ENCODE measurements around the gene CYP4F22. TPM values are rescaled to one million over a fixed set of nuclear protein-coding genes. Genes with fewer than 3 reads are reported as not detected.

CYP4F22 gene
- total RNA-seq, 1 experiment from 2014 or later, result not detected

GRCh38 chr19:15475169-15475568 lies 33.2 kb upstream of the CYP4F22 start:
- ChIA-PET CTCF (no interaction called here), POLR2A (ENCODE audit: unreplicated experiment) (no interaction called here)
- Histone ChIP-seq H3K27me3 (ENCODE audit: insufficient read depth, low read depth) (no peaks in the 10 kb centered on the region), H3K9me2 (ENCODE audit: insufficient read depth) (no peaks in the 10 kb centered on the region), H3K4me1 (replicated peaks; ENCODE audit: insufficient read depth) (no peaks in the 10 kb centered on the region), H2AFZ (no peak overlapping the region), H3K4me3 (no peak overlapping the region), H3K4me2 (no peak overlapping the region), H3K79me2 (ENCODE audit: low read depth) (no peaks in the 10 kb centered on the region), H3F3A (ENCODE audit: insufficient read depth, low read depth) (peaks cover 4% of the 10 kb centered on the region; the same call in 1 of the 2 replicates), H3K36me3 (ENCODE audit: low read depth) (no peaks in the 10 kb centered on the region), H3K9me3 (ENCODE audit: insufficient read depth, low read depth) (no peaks in the 10 kb centered on the region), H3K27ac (no peak overlapping the region), H4K20me1 (ENCODE audit: insufficient read depth) (no peaks in the 10 kb centered on the region)
- no peak for DNase-seq
- BruUV-seq (replicated peaks), result no TSS peak
- intact Hi-C loops (cut with micrococcal nuclease; ENCODE audit: unreplicated experiment), result no loop called here
- no peak for TF ChIP-seq CTCF (conservative IDR thresholded peaks at IDR 0.05)
- no peak for TF ChIP-seq EZH2 (IDR thresholded peaks at IDR 0.05; ENCODE audit: low read depth)

GRCh38 chr19:15475611-15476010 lies 32.7 kb upstream of the CYP4F22 start:
- Histone ChIP-seq H3K4me3 (no peak overlapping the region), H3K4me2 (no peak overlapping the region), H3F3A (ENCODE audit: insufficient read depth, low read depth) (peaks cover 4% of the 10 kb centered on the region; the same call in 1 of the 2 replicates), H3K79me2 (ENCODE audit: low read depth) (no peaks in the 10 kb centered on the region), H2AFZ (no peak overlapping the region), H4K20me1 (ENCODE audit: insufficient read depth) (no peaks in the 10 kb centered on the region), H3K9me3 (ENCODE audit: insufficient read depth, low read depth) (no peaks in the 10 kb centered on the region), H3K27ac (no peak overlapping the region), H3K36me3 (ENCODE audit: low read depth) (no peaks in the 10 kb centered on the region), H3K4me1 (replicated peaks; ENCODE audit: insufficient read depth) (no peaks in the 10 kb centered on the region), H3K9me2 (ENCODE audit: insufficient read depth) (no peaks in the 10 kb centered on the region), H3K27me3 (ENCODE audit: insufficient read depth, low read depth) (no peaks in the 10 kb centered on the region)
- intact Hi-C loops (cut with micrococcal nuclease; ENCODE audit: unreplicated experiment), result no loop called here
- TF ChIP-seq EZH2 (IDR thresholded peaks at IDR 0.05; ENCODE audit: low read depth) (no peak), CTCF (conservative IDR thresholded peaks at IDR 0.05) (no peak)
- DNase-seq, result no peak
- CTCF ChIA-PET, result no interaction called here
- POLR2A ChIA-PET (ENCODE audit: unreplicated experiment), result no interaction called here
- no TSS peak for BruUV-seq (replicated peaks)

- no peaks in the 10 kb centered on the region for H3K79me2 ChIP-seq (ENCODE audit: low read depth)
- POLR2A ChIA-PET (ENCODE audit: unreplicated experiment), result no interaction called here
- CTCF ChIA-PET, result no interaction called here
- H3K27ac ChIP-seq, result no peak overlapping the region
- no peak for DNase-seq
- intact Hi-C loops (cut with micrococcal nuclease; ENCODE audit: unreplicated experiment), result no loop called here
- TF ChIP-seq EZH2 (IDR thresholded peaks at IDR 0.05; ENCODE audit: low read depth), result no peak
- TF ChIP-seq CTCF (conservative IDR thresholded peaks at IDR 0.05), result no peak
- H3F3A ChIP-seq (ENCODE audit: insufficient read depth, low read depth), result peaks cover 4% of the 10 kb centered on the region; the same call in 1 of the 2 replicates
- no peaks in the 10 kb centered on the region for H3K36me3 ChIP-seq (ENCODE audit: low read depth)
- H3K4me1 ChIP-seq (replicated peaks; ENCODE audit: insufficient read depth), result no peaks in the 10 kb centered on the region
- no TSS peak for BruUV-seq (replicated peaks)
- H3K9me2 ChIP-seq (ENCODE audit: insufficient read depth), result no peaks in the 10 kb centered on the region
- no peak overlapping the region for H3K4me3 ChIP-seq
- H3K4me2 ChIP-seq, result no peak overlapping the region
- H3K9me3 ChIP-seq (ENCODE audit: insufficient read depth, low read depth), result no peaks in the 10 kb centered on the region
- no peaks in the 10 kb centered on the region for H3K27me3 ChIP-seq (ENCODE audit: insufficient read depth, low read depth)
- no peaks in the 10 kb centered on the region for H4K20me1 ChIP-seq (ENCODE audit: insufficient read depth)
- no peak overlapping the region for H2AFZ ChIP-seq
Measured at GRCh38 chr19:15476325-15476724, 32.0 kb upstream of the CYP4F22 start.

Data from PC-9 (cell line).